Muscle layer of colon (tissue), 2 donors: ENCODE measurements around the gene KLK4.

Source experiments
- H3K27ac ChIP-seq: one replicate; pipeline ENCODE4 v1.7.0; 2013; ENCODE audit warnings: low read depth, mild to moderate bottlenecking, low read length, moderate library complexity
- H3K27me3 ChIP-seq, 2 donors: one replicate each; pipeline ENCODE4 v1.7.0; 2013; ENCODE audit warnings: low read length in 2 of 2, mild to moderate bottlenecking in 2 of 2; ENCODE audit not compliant: insufficient read depth in 2 of 2, control insufficient read depth in 1 of 2
- H3K36me3 ChIP-seq: one replicate; pipeline ENCODE4 v1.7.0; 2013; ENCODE audit warnings: mild to moderate bottlenecking, low read length; ENCODE audit not compliant: insufficient read depth
- H3K4me1 ChIP-seq: one replicate; pipeline ENCODE4 v1.7.0; 2013; ENCODE audit warnings: mild to moderate bottlenecking, low read length; ENCODE audit not compliant: insufficient read depth
- H3K4me3 ChIP-seq, 2 donors: one replicate each; pipeline ENCODE4 v1.7.0; 2013; ENCODE audit warnings: low read length in 2 of 2, low read depth in 1 of 2, mild to moderate bottlenecking in 1 of 2, moderate library complexity in 1 of 2
- H3K9ac ChIP-seq: one replicate; pipeline ENCODE4 v1.7.0; 2013; ENCODE audit warnings: low read length
- H3K9me3 ChIP-seq: one replicate; pipeline ENCODE4 v1.7.0; 2013; ENCODE audit warnings: mild to moderate bottlenecking, low read length
- donor health status: abdominal sarcoma.
- donor health status: Adenocarcinoma of cecum.

KLK4 gene, protein sequence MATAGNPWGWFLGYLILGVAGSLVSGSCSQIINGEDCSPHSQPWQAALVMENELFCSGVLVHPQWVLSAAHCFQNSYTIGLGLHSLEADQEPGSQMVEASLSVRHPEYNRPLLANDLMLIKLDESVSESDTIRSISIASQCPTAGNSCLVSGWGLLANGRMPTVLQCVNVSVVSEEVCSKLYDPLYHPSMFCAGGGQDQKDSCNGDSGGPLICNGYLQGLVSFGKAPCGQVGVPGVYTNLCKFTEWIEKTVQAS

DNA sequence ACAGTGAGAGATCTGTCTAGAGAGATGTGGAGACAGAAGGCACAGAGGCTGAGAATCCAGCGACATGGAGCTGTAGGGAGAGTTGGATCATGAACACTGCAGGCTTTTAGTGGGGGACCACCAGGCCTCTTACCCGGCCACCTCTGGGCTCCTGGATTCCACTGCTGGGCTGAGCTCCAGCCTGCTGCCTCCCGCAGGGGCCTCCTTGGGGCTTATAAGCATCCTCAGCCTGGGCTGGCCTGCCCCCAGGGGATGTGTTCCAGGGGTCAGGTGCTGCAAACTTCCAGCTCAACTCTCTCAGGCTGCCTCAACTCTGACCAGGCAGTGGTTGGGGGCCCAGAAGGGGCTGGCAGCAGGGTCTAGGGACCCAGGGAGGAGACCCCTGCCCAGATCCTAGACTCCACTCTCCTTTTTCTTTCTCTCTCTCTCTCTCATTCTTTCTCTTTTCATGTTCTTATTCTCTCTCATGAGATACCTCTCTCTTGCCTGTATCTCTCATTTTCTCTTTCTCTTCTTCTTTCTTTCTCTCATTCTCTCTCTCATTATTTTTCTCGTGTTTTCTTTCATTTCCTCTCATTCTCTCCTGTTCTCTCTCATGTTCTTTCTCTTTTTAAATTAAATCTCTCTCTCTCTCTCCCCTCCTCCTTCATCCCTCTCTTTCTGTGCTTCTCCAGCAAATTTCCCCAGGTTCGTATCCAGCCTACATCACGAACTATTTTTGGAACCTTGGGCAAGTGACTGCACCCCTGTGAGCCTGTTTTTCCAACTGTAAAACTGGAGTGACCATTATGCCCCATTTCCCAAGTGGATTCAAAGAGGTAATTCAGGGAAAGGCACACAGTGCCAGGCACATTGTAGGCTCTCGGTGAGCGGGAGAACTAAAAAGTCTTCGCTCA lies at the start of gene KLK4:
Gene KLK4 (minus strand): TSS at position 190 of the 896 bp plus-strand sequence. CDS start 657 bp downstream, outside the sequence.
- no peak within 1 kb of the TSS for H3K27ac ChIP-seq
- H3K4me1 ChIP-seq, result no peaks in the 10 kb centered on the region
- no peak within 1 kb of the TSS for H3K4me3 ChIP-seq
- no peak within 1 kb of the TSS for H3K9ac ChIP-seq
- no peaks in the 10 kb centered on the region for H3K9me3 ChIP-seq
- peaks cover 42 to 43% of the 10 kb centered on the region in 2 donors for H3K27me3 ChIP-seq
- H3K36me3 ChIP-seq, result no peaks in the 10 kb centered on the region

DNA sequence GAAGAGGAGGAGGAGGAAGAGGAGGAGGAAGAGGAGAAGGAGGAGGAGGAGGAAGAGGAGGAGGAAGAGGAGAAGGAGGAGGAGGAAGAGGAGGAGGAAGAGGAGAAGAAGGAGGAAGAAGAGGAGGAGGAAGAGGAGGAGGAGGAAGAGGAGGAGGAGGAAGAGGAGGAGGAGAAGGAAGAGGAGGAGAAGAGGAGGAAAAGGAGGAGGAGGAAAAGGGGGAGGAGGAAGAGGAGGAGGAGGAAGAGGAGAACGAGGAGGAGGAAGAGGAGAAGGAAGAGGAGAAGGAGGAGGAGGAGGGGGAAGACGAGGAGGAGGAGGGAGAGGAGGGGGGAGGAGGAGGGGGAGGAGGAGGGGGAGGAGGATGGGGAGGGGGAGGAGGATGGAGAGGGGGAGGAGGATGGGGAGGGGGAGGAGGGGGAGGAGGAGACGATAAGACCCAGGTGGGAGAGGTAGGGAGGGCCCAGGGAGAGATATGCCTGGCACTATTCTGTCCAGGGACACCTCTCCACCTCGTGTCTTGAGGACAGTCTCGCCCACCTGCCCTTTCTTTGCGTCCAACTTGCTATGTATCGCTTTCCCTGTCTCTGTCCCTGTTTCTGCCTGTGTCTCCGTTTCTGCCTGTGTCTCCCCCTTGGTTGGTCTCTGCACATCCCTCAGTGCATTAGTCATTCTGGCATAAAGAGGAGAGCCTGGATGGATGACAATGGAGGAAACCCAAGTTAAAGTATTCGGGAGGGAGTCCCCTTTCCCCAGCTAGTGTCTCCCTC lies 48.7 kb upstream of the KLK4 start:
- Histone ChIP-seq H3K4me3 (no peak overlapping the region), H3K9ac (no peak overlapping the region), H3K27me3 (peaks cover 0 to under 1% of the 10 kb centered on the region in 2 donors), H3K36me3 (no peaks in the 10 kb centered on the region), H3K27ac (no peak overlapping the region), H3K4me1 (no peaks in the 10 kb centered on the region), H3K9me3 (no peaks in the 10 kb centered on the region)

DNA sequence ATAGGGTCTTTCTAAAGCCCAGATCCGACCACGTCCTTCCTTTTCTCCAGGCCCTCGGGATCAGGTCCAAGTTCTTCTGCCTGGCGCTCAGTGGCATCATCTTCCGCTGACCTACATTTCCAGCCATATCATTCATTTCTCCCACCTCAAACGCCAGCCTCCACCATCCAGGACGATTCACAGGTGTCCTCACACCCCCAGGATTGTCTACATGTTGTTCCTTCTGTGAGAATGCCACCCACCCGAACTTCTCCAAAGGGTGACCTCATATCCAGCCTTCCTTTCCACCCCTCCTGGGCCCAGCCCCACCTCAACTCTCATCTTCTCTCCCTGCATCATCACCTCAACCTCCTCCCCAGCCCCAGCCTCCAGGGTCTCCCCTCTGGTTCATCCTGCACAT lies 46.4 kb upstream of the KLK4 start:
- Histone ChIP-seq H3K9ac (no peak overlapping the region), H3K9me3 (no peaks in the 10 kb centered on the region), H3K36me3 (no peaks in the 10 kb centered on the region), H3K4me1 (no peaks in the 10 kb centered on the region), H3K27ac (no peak overlapping the region), H3K27me3 (peaks cover 0 to 4% of the 10 kb centered on the region in 2 donors), H3K4me3 (no peak overlapping the region)

DNA sequence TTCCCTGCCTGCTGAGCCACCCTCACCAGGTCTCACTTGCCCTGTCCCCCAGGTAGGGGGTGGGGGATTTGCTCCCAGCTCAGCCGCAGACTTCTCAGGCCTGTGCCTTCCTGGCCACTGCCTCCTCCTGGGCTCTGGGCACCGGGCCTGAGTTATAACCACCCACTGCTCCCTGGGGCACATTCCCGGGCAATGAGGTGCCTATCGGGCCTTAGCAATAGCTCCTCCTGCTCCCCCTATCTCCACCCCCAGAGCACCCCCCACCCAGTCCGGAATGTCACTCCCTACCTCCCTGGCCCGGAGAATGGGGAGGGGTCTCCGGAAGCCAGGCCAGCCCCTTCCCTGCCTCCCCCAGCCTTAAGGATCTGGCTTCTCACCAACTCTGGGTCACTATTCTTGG lies 41.7 kb upstream of the KLK4 start, which contains the start of gene KLK5:
Gene KLK5 (minus strand): TSS at position 129 of the 400 bp plus-strand sequence. CDS start 381 bp downstream, outside the sequence.
- Histone ChIP-seq H3K36me3 (no peaks in the 10 kb centered on the region), H3K27me3 (peaks cover 0 to 4% of the 10 kb centered on the region in 2 donors), H3K4me1 (no peaks in the 10 kb centered on the region), H3K27ac (no peak within 1 kb of the TSS), H3K4me3 (no peak within 1 kb of the TSS), H3K9ac (no peak within 1 kb of the TSS), H3K9me3 (no peaks in the 10 kb centered on the region)

DNA sequence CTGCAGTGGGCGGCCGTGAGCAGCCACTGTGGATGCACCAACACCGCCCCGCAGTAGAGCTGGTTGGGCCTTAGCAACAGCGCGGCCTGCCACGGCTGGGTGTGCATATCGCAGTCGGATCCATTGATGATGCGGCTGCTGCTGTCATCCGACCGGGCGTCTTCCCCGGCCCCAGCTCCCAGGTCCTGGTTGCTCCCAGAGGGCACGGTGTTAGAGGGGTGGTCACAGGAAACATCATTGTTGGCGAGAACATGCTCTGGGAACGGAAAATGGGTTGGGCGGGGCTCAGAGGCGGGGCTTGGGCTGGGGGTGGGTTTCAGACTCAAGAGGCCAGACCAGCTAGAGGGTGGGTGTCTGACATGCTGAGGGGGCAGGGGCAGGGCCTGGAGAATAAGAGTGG lies 38.7 kb upstream of the KLK4 start:
- peaks cover 0 to 3% of the 10 kb centered on the region in 2 donors for H3K27me3 ChIP-seq
- H3K27ac ChIP-seq, result no peak overlapping the region
- no peaks in the 10 kb centered on the region for H3K4me1 ChIP-seq
- no peak overlapping the region for H3K4me3 ChIP-seq
- H3K36me3 ChIP-seq, result no peaks in the 10 kb centered on the region
- H3K9me3 ChIP-seq, result no peaks in the 10 kb centered on the region
- H3K9ac ChIP-seq, result no peak overlapping the region

DNA sequence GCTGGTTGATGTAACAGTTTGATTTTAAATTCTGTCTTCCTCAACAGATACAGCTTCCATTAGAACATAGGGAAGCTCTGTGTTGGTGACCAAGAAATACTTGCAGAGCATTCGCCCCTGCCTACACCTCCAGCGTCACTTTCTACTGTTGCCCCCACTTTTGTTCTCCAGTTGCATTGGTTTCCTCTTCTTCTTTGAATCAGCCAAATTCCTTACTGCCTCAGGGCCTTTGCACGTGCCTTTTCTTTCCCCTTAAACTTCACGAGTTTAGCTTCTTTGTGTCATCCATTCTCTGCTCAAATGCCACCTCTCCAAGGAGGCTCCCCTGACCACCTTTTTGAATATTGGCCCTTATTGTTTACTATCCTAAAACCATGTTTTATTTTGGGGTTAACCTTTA lies 35.9 kb upstream of the KLK4 start:
- Histone ChIP-seq H3K27me3 (no peaks in the 10 kb centered on the region), H3K9ac (no peak overlapping the region), H3K27ac (no peak overlapping the region), H3K36me3 (no peaks in the 10 kb centered on the region), H3K4me1 (no peaks in the 10 kb centered on the region), H3K9me3 (no peaks in the 10 kb centered on the region), H3K4me3 (no peak overlapping the region)

DNA sequence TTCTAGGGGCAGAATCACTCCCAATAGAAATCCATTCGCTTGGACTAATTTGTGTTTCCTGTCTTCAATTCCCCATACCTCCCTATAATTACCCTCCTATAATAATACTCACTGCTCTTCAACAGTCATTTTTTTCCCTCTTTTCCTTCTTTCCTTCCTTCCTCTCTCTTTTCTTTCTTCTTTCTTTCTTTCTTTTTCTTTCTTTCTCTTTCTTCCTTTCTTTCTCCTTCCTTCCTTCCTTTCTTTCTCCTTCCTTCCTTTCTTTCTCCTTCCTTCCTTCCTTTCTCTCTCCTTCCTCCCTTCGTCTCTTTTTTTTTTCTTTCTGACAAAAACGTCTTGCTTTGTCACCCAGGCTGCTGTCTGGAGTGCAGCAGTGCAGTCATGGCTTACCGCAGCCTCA lies 33.6 kb upstream of the KLK4 start:
- Histone ChIP-seq H3K27ac (no peak overlapping the region), H3K9ac (no peak overlapping the region), H3K27me3 (no peaks in the 10 kb centered on the region), H3K9me3 (no peaks in the 10 kb centered on the region), H3K36me3 (no peaks in the 10 kb centered on the region), H3K4me1 (no peaks in the 10 kb centered on the region), H3K4me3 (no peak overlapping the region)

DNA sequence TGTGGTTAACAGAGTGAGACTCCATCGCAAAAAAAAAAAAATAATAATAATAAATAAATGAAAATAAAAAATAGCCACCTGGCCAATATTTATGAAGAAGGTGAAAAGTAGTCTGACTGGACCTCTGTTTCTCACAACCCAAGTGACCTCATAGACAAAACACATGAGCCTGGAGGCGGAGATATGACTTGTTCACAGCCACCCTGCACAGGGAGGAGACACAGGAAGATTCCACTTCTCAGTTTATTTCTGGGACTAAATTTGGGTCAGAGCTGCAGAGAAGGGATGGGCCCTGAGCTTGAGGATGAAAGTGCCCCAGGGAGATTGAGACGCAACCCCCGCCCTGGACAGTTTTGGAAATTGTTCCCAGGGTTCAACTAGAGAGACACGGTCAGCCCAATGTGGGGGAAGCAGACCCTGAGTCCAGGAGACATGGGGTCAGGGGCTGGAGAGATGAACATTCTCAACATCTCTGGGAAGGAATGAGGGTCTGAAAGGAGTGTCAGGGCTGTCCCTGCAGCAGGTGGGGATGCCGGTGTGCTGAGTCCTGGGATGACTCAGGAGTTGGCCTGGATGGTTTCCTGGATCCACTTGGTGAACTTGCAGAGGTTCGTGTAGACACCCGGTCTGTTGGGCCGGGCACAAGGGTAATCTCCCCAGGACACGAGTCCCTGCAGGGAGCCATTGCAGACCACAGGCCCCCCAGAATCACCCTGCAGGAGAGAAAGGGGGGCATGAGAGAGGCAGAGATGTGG lies 32.1 kb upstream of the KLK4 start:
- H3K9me3 ChIP-seq, result no peaks in the 10 kb centered on the region

DNA sequence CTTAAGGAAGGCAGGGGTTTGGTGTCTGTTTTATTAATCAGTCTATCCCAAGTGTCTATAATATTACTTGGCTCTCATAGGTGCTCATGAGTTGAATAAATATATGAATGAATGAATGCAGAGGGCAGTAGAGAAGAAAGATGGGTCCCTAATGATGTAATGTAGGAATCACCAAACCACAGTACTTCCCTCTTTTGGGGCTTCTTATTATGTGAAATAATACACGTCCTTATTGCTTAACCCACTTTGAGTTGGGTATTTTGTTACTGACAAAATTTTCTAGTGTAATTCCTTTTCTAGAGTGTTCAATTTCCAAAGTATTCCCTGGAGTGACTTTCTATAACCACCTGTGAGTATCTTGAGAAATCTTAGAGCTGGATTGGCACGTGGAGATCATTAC lies 28.4 kb upstream of the KLK4 start:
- no peaks in the 10 kb centered on the region for H3K4me1 ChIP-seq
- H3K4me3 ChIP-seq, result no peak overlapping the region
- peaks cover 0 to 3% of the 10 kb centered on the region in 2 donors for H3K27me3 ChIP-seq
- H3K9me3 ChIP-seq, result no peaks in the 10 kb centered on the region
- no peaks in the 10 kb centered on the region for H3K36me3 ChIP-seq
- H3K27ac ChIP-seq, result no peak overlapping the region
- no peak overlapping the region for H3K9ac ChIP-seq

More for the DNA sequence above, 32.1 kb upstream of the KLK4 start:
- Histone ChIP-seq H3K27me3 (peaks cover 0 to 3% of the 10 kb centered on the region in 2 donors), H3K27ac (no peak overlapping the region), H3K4me1 (no peaks in the 10 kb centered on the region), H3K4me3 (no peak overlapping the region), H3K36me3 (no peaks in the 10 kb centered on the region), H3K9ac (no peak overlapping the region)

DNA sequence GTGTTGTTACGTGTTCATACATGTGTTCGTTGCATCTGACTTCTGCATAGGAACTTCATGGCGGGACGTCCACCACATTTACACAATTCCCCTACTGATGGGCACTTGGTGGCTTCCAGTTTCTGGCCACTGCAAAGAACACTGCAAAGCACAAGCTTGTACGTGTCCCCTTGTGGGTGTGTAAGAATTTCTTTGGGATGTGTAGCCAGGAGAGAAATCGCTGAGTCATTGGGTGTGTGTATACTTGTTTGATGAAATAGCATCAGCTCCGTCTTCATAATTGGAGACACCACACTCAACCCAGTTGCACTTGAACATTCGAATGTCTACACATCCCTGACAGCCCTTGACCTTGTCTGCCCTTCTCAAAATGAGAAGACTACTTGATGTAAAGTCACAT lies 22.4 kb upstream of the KLK4 start:
- Histone ChIP-seq H3K4me3 (no peak overlapping the region), H3K27me3 (peaks cover 3 to 10% of the 10 kb centered on the region in 2 donors), H3K9ac (no peak overlapping the region), H3K36me3 (no peaks in the 10 kb centered on the region), H3K9me3 (no peaks in the 10 kb centered on the region), H3K4me1 (no peaks in the 10 kb centered on the region), H3K27ac (no peak overlapping the region)
